Activated T-helper 1 cell treated with anti-CD3 and anti-CD28 coated beads, Interleukin-12 subunit alpha, Interleukin-12 subunit beta, Interleukin-2, Interleukin-4 antibody, amounts not matched to agents 30 ng/mL and 10 ng/mL and 1 ng/mL, durations not matched to agents 14 hours and 24 hours and 36 hours (primary cell): ENCODE measurements around the gene SCGN. TPM values are rescaled to one million over a fixed set of nuclear protein-coding genes. Genes with fewer than 3 reads are reported as not detected.

ENCODE experiments used
- DNase-seq: peaks from one replicate; pipeline ENCODE4 v3.0.0; 2021; ENCODE audit warnings: low spot score
- H3K27ac Mint-ChIP-seq: one replicate; pipeline ENCODE4 v1.8.0; 2021; ENCODE audit warnings: mild to moderate bottlenecking, mixed read lengths
- H3K27me3 Mint-ChIP-seq: one replicate; pipeline ENCODE4 v1.8.0; 2022; ENCODE audit warnings: mild to moderate bottlenecking, moderate library complexity, mixed read lengths; ENCODE audit not compliant: insufficient read depth
- H3K36me3 Mint-ChIP-seq: one replicate; pipeline ENCODE4 v1.8.0; 2021; ENCODE audit warnings: low read depth, mixed read lengths
- H3K4me1 Mint-ChIP-seq: one replicate; pipeline ENCODE4 v1.8.0; 2021; ENCODE audit warnings: low read depth, mixed read lengths
- H3K4me3 Mint-ChIP-seq: one replicate; pipeline ENCODE4 v1.8.0; 2021; ENCODE audit warnings: mild to moderate bottlenecking, moderate library complexity, mixed read lengths
- H3K9me3 Mint-ChIP-seq: one replicate; pipeline ENCODE4 v1.8.0; 2021; ENCODE audit warnings: mixed read lengths
- intact Hi-C: fragments of 100-400 bp; cut with micrococcal nuclease; formaldehyde crosslinking; loops from one replicate; pipeline ENCODE4 v1.15.1; 2024
- total RNA-seq: library from RNA; stranded (reverse); gene quantifications from 2 replicates; pipeline ENCODE4 v1.2.3, GENCODE V29; 2022

SCGN gene
- total RNA-seq, 1 donor from 2014 or later, result not detected

DNA sequence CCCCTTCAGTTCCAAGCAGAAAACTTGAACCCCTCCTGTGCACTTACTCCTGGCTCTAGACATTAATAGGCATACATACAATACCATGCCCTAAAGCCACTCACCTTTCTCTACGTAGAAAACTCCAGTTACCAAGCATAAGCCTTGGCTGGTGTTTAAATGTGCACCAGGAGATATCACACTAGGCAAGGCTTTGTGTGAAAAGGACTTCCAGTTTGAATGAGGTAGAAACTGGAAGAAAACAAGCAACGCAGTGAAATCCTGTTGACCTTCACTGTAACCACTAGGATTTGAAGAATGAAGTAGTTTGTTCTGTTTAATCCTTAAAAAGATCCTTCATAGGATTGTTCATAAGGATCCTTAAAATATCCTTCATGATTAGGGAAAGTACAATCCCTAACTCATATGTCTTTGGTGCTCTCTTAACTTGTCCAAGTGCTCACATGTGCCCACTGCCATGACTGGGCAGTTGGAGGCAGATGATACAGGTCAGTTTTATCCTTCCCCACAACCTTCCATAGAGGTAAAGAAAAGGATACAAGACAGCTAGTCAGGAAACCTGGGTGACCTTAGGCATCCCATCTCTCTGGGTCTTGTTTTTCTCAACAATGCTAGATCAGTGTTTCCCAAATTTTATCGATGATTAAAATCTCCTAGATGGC lies 9.2 kb upstream of the SCGN start:
- Mint-ChIP-seq H3K36me3 (no peaks in the 10 kb centered on the region), H3K4me1 (no peaks in the 10 kb centered on the region), H3K27me3 (peaks cover 28% of the 10 kb centered on the region), H3K9me3 (no peaks in the 10 kb centered on the region), H3K27ac (no peak overlapping the region), H3K4me3 (no peak overlapping the region)
- no peak for DNase-seq
- intact Hi-C loops, result no loop called here

DNA sequence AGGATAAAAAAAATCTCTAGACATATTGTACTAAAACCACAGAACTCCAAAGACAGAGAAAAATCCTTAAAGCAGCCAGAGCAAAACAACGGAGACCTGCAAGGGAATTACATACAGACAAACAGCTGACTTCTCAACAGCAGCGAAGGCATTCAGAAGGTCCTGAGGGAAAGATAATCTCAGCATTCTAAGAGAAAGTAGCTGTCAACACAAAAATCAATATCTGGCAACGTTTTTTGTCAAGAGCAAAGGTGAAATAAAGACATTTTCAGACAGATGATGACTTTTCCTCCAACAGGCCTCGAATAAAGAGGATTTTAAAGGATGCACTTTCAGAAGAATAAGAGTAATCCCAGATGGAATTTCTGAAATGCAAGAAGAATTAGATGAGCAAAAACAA lies 6.1 kb upstream of the SCGN start:
- Mint-ChIP-seq H3K9me3 (no peaks in the 10 kb centered on the region), H3K27ac (no peak overlapping the region)

DNA sequence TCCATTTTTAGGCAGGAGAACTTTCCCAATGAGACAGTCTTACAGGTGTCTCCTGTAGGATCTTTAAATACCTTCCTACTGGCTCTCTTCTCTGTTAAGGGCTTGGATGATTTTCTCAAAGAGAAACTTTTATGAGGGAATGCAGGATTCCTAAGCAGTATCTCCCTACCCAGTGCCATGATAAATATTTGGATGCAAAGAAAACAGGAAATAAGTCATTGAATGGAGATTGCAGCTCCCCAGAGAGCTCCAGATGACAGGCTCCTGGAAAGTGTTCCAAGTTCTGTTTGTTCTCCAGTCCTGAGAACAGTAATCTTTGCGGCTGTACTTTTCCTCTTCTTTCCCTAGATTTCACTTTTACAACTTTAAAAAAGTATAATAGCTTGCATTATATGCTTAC lies 2.4 kb upstream of the SCGN start:
- no peak for DNase-seq
- peaks cover 47% of the 10 kb centered on the region for H3K27me3 Mint-ChIP-seq
- no peaks in the 10 kb centered on the region for H3K9me3 Mint-ChIP-seq
- H3K4me1 Mint-ChIP-seq, result no peaks in the 10 kb centered on the region
- no peak overlapping the region for H3K4me3 Mint-ChIP-seq
- no peak overlapping the region for H3K27ac Mint-ChIP-seq
- intact Hi-C loops, result no loop called here
- no peaks in the 10 kb centered on the region for H3K36me3 Mint-ChIP-seq

More for the DNA sequence above, 6.1 kb upstream of the SCGN start:
- Mint-ChIP-seq H3K36me3 (no peaks in the 10 kb centered on the region), H3K27me3 (peaks cover 38% of the 10 kb centered on the region), H3K4me1 (no peaks in the 10 kb centered on the region), H3K4me3 (no peak overlapping the region)
- no peak for DNase-seq
- intact Hi-C loops, result no loop called here

DNA sequence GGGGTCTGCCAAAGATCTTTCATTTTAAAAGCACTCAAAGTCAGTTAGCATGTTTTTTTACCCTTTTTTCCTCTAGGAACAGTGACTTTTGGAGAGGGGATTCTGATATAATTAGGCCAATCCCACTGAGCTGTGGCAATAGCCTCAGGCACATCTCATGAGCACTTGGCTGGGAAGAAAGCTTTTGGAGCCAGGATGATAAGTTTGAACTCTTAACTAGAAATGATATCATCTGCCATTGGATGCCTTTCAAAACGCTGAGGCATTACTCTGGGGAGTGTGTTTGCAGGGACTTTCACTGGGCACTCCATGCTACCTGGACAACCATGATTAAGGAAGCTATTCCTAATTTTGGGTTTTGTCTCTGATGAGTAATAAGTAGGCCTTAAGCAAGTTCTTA lies 3.7 kb downstream of the SCGN start:
- Mint-ChIP-seq H3K4me1 (no peaks in the 10 kb centered on the region), H3K36me3 (no peaks in the 10 kb centered on the region), H3K4me3 (no peak overlapping the region), H3K27me3 (peaks cover 25% of the 10 kb centered on the region), H3K9me3 (no peaks in the 10 kb centered on the region), H3K27ac (no peak overlapping the region)
- intact Hi-C loops, result no loop called here
- no peak for DNase-seq

DNA sequence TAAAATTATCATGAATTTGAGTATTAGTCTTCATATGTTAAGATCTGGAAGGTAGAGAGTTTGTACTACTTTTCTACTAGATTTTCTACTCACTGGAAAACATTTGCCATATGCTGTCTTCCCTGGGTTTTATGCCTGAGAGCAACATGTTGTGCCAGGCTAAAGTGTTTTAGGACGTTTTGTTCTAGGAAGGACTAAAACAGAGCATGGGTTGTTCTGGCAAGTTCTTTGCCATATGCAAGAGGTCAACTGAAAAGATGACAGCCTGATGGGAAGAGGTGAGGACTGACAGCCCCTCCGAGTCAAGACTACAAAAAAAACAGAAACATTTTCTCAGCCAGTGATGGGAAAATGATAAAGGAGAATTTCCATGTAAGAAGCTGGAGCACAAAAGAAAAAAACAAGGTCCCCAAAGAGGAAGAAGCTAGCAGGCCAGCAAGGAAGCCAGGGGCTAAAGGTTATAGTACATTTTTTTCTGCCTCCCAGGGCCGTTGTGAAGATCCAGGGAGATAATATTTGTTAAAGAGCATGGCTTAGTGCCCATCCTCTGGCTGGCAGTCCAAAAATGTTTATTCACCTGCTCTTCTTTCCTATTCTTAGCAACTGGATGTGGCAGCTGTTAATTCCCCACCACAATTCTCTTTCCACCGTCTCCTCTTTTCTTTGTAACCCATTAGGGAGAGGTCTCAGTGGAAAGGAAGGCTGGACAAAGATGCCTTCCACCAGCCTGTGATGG lies 7.8 kb downstream of the SCGN start:
- peaks cover 8% of the 10 kb centered on the region for H3K27me3 Mint-ChIP-seq
- intact Hi-C loops, result no loop called here
- no peak overlapping the region for H3K4me3 Mint-ChIP-seq
- H3K4me1 Mint-ChIP-seq, result no peaks in the 10 kb centered on the region
- H3K9me3 Mint-ChIP-seq, result no peaks in the 10 kb centered on the region
- no peaks in the 10 kb centered on the region for H3K36me3 Mint-ChIP-seq
- no peak for DNase-seq
- no peak overlapping the region for H3K27ac Mint-ChIP-seq

DNA sequence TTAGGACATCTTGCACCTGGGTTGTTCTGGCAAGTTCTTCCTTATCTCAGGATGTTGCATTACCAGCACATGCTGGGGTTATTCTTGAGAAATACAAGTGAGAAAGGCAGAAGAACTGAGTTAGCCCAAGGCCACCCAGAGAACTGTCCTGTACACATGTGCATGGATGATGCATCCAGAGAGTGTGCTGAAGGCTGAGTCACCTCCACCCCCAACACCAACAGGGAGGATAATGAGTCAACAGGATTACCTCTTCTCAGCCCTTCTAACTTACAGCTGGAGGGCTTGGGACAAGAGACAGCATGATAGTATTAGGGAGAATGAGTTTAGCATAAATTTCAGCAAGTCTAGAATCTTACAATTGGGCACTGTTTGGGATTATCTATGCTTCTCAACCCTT lies 8.5 kb downstream of the SCGN start:
- H3K9me3 Mint-ChIP-seq, result no peaks in the 10 kb centered on the region
- intact Hi-C loops, result no loop called here

DNA sequence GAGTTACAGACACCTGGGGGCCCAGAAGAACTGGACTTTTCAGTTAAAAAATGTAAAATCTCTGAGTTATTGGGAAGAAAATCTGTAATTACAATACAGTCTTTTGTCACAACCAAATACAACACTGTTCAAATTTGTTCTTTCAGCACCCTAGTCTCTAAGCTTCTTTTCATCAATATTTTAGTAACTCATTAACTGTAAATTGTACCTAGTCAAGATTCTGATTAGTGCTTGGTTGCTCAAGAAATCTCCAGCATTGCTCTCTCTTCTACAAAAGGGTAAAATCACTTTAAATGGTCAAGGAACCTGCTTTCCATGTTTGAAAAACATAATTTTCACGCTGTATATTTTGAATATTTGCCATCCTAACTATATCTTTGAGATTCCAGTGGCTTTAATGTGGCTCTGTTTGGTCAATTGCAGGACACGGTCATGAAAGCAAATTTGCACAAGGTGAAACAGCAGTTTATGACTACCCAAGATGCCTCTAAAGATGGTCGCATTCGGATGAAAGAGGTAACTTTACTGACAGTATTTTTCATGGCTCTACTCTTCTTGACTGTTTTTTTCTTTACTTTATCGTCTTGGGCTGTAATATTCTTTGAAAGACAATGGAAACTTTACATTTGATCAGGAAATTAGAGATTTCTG lies 9.2 kb downstream of the SCGN start:
- DNase-seq, result no peak
- Mint-ChIP-seq H3K27ac (no peak overlapping the region), H3K36me3 (no peaks in the 10 kb centered on the region), H3K9me3 (no peaks in the 10 kb centered on the region), H3K4me3 (no peak overlapping the region), H3K4me1 (no peaks in the 10 kb centered on the region), H3K27me3 (peaks cover 9% of the 10 kb centered on the region)
- intact Hi-C loops, result no loop called here

More for the DNA sequence above, 8.5 kb downstream of the SCGN start:
- Mint-ChIP-seq H3K4me3 (no peak overlapping the region), H3K27me3 (peaks cover 8% of the 10 kb centered on the region), H3K4me1 (no peaks in the 10 kb centered on the region), H3K36me3 (no peaks in the 10 kb centered on the region), H3K27ac (no peak overlapping the region)
- DNase-seq, result no peak

DNA sequence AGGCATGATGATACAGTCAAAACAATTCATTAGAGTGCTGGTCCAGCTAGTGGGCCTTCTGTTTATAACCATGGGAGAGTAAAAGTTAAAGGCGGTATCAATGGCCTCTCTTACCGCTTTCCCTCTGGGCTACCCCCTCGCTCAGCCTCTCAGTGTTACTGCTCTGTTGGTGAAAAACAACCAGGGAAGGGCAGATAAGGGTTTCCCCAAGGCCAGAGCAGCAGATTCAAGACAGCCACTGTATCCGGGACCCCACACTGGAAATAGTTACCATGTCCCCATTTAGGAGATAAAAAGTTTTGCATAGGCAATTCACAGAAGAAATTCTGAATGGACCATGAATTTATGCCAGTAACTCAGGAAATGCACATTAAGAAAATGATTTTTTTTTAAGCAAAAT lies 13.4 kb downstream of the SCGN start:
- H3K27ac Mint-ChIP-seq, result no peak overlapping the region
- no peaks in the 10 kb centered on the region for H3K4me1 Mint-ChIP-seq
- peaks cover 12% of the 10 kb centered on the region for H3K27me3 Mint-ChIP-seq
- no peak overlapping the region for H3K4me3 Mint-ChIP-seq
- intact Hi-C loops, result no loop called here
- H3K36me3 Mint-ChIP-seq, result no peaks in the 10 kb centered on the region
- H3K9me3 Mint-ChIP-seq, result no peaks in the 10 kb centered on the region
- no peak for DNase-seq

DNA sequence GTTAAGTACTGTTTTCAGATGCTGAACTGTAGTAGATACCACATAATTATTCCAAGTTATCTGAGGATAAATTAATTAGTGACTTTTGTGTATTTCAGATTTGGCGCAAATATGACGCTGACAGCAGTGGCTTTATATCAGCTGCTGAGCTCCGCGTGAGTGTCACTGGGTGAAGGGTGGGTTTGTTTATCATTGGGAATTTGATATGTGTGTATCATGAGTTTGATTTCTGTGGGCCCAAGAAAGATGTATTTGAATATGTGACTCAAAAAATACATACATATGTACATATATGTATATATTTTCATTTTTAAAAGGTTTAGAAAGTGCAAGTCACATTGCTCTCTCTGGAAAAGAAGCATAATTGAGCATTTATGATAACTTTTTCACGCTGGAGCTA lies 17.4 kb downstream of the SCGN start:
- intact Hi-C loops, result no loop called here
- no peak for DNase-seq
- Mint-ChIP-seq H3K4me3 (no peak overlapping the region), H3K27ac (no peak overlapping the region), H3K36me3 (no peaks in the 10 kb centered on the region), H3K4me1 (no peaks in the 10 kb centered on the region), H3K27me3 (peaks cover 12% of the 10 kb centered on the region), H3K9me3 (no peaks in the 10 kb centered on the region)

DNA sequence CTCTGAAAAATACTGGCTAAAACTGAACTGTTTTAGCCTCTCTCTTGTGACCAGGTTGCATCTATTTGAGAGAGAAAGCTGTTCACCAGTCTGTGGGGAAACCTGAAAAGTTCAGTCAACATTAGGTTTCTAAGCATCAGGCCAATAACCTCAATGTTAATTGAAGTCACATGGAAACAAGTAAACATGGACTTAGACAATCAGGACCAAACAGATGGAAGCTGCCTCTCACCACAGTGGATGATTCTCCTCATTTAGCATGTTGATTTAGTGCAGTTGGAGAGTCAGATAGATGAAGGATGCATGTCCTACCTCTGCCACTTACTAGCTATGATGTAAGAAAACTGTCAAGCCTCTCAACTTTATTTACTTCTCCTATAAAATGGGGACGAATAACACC lies 18.2 kb downstream of the SCGN start:
- Mint-ChIP-seq H3K27ac (no peak overlapping the region), H3K4me3 (no peak overlapping the region), H3K9me3 (no peaks in the 10 kb centered on the region), H3K36me3 (no peaks in the 10 kb centered on the region), H3K4me1 (no peaks in the 10 kb centered on the region), H3K27me3 (peaks cover 12% of the 10 kb centered on the region)
- intact Hi-C loops, result no loop called here
- no peak for DNase-seq

DNA sequence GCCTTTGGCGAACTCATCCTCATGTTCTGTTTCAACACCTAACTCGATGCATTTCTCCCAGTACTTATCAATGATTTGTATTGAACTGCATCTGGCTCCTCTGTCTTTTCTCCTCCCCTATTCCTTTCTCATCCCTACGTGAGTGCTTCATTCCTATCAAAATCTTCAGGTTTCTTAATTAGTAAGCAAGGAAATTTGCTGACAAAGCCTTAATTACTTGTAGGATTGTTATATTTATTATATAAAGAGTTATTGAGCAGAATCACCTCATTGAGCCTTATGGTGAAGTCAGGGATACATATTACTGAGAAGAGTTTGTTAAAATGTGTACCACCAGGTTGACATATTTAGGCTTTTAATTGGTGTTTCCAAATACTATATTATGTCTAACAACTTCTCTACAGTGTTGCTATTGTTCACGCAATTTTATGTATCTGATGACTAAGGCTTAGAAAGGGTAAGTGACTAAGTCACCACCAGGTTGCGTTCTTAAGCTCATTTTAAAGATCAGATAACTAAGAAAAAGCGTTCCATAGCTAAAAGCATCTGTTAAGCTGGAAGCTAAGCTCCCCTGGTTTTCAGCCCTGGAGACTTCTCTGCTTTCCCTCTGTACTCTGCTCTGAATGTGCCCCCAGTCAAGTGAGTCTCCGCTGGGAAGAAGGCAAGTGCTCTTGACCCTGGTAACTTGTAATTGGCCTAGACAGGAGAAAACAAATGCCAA lies 18.9 kb downstream of the SCGN start:
- Mint-ChIP-seq H3K36me3 (no peaks in the 10 kb centered on the region), H3K4me1 (no peaks in the 10 kb centered on the region), H3K27me3 (peaks cover 12% of the 10 kb centered on the region), H3K27ac (no peak overlapping the region), H3K9me3 (no peaks in the 10 kb centered on the region), H3K4me3 (no peak overlapping the region)
- no peak for DNase-seq
- intact Hi-C loops, result no loop called here

DNA sequence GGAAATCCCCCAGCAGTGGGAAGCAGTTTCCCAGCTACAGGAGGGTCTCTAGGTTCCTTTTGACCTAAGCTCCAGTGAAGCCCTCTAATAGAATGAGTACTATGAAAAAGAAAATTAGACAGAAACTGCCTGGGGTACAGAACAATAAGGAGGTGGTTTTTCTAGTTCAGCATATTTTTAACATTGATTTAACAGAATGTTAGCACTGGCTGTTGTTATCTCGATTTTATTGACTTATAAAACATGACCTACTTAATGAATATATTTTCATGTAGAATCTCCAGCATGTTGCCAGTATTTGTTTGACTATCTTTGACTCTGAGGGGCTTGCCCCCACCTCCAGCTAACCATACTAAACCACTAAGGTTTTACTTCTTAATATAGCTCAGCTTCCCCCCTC lies 19.6 kb downstream of the SCGN start:
- intact Hi-C loops, result no loop called here
- no peak overlapping the region for H3K4me3 Mint-ChIP-seq
- H3K27me3 Mint-ChIP-seq, result peaks cover 8% of the 10 kb centered on the region
- no peaks in the 10 kb centered on the region for H3K36me3 Mint-ChIP-seq
- no peak for DNase-seq
- no peaks in the 10 kb centered on the region for H3K4me1 Mint-ChIP-seq
- H3K27ac Mint-ChIP-seq, result no peak overlapping the region
- no peaks in the 10 kb centered on the region for H3K9me3 Mint-ChIP-seq

DNA sequence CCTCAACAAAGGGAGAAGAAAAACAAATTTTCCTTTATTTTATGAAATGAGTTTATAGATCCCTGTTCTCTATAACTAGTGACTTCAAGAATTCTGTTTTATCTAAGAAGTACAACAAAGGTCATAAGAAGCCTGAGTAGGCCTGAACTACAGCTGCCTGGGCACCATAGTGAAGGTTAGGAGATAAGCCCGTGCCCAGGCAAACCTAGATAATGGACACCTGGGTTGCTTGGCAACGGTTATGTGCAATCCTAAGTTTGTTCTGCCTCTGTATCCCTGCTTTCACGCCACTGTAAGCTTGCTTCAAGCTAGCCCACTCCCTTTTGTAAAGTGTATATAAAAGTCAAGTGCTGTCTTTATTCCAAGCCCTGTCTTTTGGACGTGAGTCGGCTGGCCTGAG lies 23.2 kb downstream of the SCGN start:
- peaks cover 7% of the 10 kb centered on the region for H3K27me3 Mint-ChIP-seq
- no peak overlapping the region for H3K4me3 Mint-ChIP-seq
- no peaks in the 10 kb centered on the region for H3K9me3 Mint-ChIP-seq
- H3K27ac Mint-ChIP-seq, result no peak overlapping the region
- no peaks in the 10 kb centered on the region for H3K4me1 Mint-ChIP-seq
- no peaks in the 10 kb centered on the region for H3K36me3 Mint-ChIP-seq
- no peak for DNase-seq
- intact Hi-C loops, result no loop called here
